MCF 10A (cell line): ENCODE results near the gene ST7. TPM values are rescaled to one million over a fixed set of nuclear protein-coding genes. Genes with fewer than 3 reads are reported as not detected.

ENCODE experiments used
- BruUV-seq: library from RNA; stranded (reverse); fragments of 400-500 nt; replicated peaks from 2 replicates; lab custom pipeline; 2021; lab: Mats Ljungman, UMichigan
- CTCF ChIA-PET: fragments of 300-600 bp; sonication (Branson Sonifier 250); formaldehyde crosslinking; extraction: SDS; loops from one replicate; lab custom pipeline; 2021; ENCODE audit warnings: antibody characterized with exemption, inconsistent platforms; lab: Yijun Ruan, JAX
- POLR2A ChIA-PET: fragments of 300-600, 350-650 bp; sonication (Branson Sonifier 250); formaldehyde crosslinking; extraction: SDS; loops from one replicate; lab custom pipeline; 2020; ENCODE audit warnings: antibody characterized with exemption, inconsistent platforms; lab: Yijun Ruan, JAX
- DNase-seq: peaks from one replicate; pipeline ENCODE4 v3.0.0-alpha.2; 2018; ENCODE audit not compliant: unreplicated experiment
- H3K27ac Mint-ChIP-seq: one replicate; pipeline ENCODE4 v1.8.0; 2022; ENCODE audit warnings: mild to moderate bottlenecking, low read depth, mixed read lengths; ENCODE audit not compliant: unreplicated experiment
- H3K27me3 Mint-ChIP-seq: one replicate; pipeline ENCODE4 v1.8.0; 2022; ENCODE audit warnings: mixed read lengths; ENCODE audit not compliant: insufficient read depth, unreplicated experiment
- H3K36me3 Mint-ChIP-seq: one replicate; pipeline ENCODE4 v1.8.0; 2022; ENCODE audit warnings: mild to moderate bottlenecking, moderate library complexity, mixed read lengths; ENCODE audit not compliant: insufficient read depth, unreplicated experiment
- H3K4me1 Mint-ChIP-seq: one replicate; pipeline ENCODE4 v1.8.0; 2022; ENCODE audit warnings: mixed read lengths; ENCODE audit not compliant: insufficient read depth, unreplicated experiment
- H3K4me3 Mint-ChIP-seq: one replicate; pipeline ENCODE4 v1.8.0; 2022; ENCODE audit warnings: mild to moderate bottlenecking, moderate library complexity, mixed read lengths; ENCODE audit not compliant: unreplicated experiment
- H3K9me3 Mint-ChIP-seq: one replicate; pipeline ENCODE4 v1.8.0; 2022; ENCODE audit warnings: mixed read lengths; ENCODE audit not compliant: unreplicated experiment
- intact Hi-C: fragments of 100-400 bp; cut with micrococcal nuclease; formaldehyde crosslinking; loops from 2 replicates; pipeline ENCODE4 v1.14.1; 2022
- total RNA-seq: library from RNA; stranded (reverse); gene quantifications from 2 replicates; pipeline ENCODE4 v1.2.3, GENCODE V29; 2022
- TF ChIP-seq, protein P1 (sequence below): fragments of 200-600 bp; IDR thresholded peaks from one replicate; pipeline ENCODE4 v1.8.0; 2022; ENCODE audit warnings: antibody characterized with exemption, mild to moderate bottlenecking; ENCODE audit not compliant: unreplicated experiment

The ST7 gene
- total RNA-seq, 1 experiment from 2014 or later: 18.5 TPM

DNA sequence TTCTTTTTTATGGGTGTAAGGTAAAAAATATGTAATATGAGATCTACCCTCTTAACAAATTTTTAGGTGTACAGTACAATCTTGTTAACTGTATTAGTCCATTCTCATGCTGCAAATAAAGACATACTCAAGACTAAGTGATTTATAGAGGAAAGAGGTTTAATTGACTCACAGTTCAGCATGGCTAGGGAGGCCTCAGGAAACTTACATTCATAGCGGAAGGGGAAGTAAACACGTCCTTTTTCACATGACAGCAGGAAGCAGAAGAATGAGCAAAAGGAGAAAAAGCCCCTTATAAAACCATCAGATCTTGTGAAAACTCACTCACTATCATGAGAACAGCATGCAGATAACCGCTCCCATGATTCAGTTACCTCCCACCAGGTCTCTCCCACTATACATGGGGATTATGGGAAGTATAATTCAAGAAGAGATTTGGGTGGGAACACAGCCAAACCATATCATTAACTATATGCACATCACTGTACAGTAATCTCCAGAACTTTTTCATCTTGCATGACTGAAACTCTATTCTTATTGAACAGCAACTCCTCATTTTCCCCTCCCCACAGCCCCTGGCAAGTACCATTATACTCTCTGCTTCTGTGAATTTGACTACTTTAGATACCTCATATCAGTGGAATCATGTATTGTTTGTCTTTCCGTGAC lies 242.2 kb downstream of the ST7 start:
- no peak for DNase-seq
- Mint-ChIP-seq H3K27ac (no peak overlapping the region), H3K4me1 (no peaks in the 10 kb centered on the region), H3K9me3 (no peaks in the 10 kb centered on the region), H3K36me3 (peaks cover 6% of the 10 kb centered on the region), H3K27me3 (no peaks in the 10 kb centered on the region), H3K4me3 (no peak overlapping the region)
- ChIA-PET CTCF (no interaction called here), POLR2A (no interaction called here)
- no TSS peak for BruUV-seq
- TF ChIP-seq, protein P1, sequence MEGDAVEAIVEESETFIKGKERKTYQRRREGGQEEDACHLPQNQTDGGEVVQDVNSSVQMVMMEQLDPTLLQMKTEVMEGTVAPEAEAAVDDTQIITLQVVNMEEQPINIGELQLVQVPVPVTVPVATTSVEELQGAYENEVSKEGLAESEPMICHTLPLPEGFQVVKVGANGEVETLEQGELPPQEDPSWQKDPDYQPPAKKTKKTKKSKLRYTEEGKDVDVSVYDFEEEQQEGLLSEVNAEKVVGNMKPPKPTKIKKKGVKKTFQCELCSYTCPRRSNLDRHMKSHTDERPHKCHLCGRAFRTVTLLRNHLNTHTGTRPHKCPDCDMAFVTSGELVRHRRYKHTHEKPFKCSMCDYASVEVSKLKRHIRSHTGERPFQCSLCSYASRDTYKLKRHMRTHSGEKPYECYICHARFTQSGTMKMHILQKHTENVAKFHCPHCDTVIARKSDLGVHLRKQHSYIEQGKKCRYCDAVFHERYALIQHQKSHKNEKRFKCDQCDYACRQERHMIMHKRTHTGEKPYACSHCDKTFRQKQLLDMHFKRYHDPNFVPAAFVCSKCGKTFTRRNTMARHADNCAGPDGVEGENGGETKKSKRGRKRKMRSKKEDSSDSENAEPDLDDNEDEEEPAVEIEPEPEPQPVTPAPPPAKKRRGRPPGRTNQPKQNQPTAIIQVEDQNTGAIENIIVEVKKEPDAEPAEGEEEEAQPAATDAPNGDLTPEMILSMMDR: no peak
- intact Hi-C loops: no loop called here

DNA sequence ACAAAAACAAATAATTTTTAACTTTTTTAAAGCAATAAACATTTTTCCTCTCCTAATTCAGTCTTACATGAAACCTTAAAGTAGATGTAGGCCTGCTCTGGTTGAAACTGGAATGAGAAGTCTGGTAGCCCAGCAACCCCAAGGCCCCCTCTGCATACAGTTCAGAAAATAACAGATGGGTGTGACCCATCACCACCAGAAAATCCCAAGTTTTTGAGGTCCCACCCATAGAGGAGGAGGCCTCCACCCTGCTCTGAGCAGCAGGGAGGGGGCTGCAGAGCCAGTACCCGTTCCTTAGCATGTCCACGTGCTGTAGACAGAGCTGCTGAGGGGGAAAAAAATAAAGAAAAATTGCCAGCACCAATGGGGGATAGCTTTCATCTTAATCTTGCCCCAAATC lies 246.8 kb downstream of the ST7 start:
- no peak overlapping the region for H3K4me3 Mint-ChIP-seq
- intact Hi-C loops: no loop called here
- DNase-seq: no peak
- no peaks in the 10 kb centered on the region for H3K9me3 Mint-ChIP-seq
- ChIA-PET POLR2A (no interaction called here), CTCF (interaction anchor here (0.6 to 1.4 kb wide), 2 partner anchors 13 to 194 kb away, joined by 3 read pairs; no protein-coding TSS in a partner anchor)
- TF ChIP-seq, protein P1: no peak
- no peaks in the 10 kb centered on the region for H3K36me3 Mint-ChIP-seq
- no TSS peak for BruUV-seq
- peaks cover 7% of the 10 kb centered on the region for H3K4me1 Mint-ChIP-seq
- no peak overlapping the region for H3K27ac Mint-ChIP-seq
- H3K27me3 Mint-ChIP-seq: no peaks in the 10 kb centered on the region

DNA sequence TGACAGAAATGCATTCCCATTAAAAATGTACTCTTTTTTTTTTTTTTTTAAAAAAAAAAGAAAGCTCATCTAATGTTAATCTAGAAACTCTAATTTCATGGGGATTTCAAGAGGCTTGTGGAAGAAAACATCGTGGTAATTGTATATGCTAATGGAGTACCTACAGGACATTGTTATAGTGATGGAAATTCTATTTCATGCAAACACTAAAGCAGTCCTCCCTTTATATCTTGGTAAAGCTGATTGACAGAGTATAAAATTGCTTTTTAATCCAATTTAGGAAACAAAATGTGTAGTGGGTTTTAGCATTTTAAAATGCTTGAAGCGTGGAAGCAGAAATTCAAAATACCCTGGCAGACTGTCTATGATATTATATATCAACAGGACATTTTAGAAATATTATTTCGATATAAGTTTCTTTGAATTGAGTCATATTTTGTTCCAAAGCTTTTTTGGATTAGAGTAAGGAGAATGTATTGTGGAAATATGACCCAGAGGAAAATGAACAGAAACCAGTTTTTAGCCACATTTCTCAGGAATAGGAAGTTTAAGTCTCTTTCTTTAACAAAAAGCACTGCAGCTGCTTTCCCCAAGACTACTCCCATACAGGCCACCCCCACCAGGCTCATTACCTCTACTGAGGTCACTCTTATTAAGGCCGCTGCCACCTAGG lies 247.6 kb downstream of the ST7 start:
- no peak for DNase-seq
- no peak overlapping the region for H3K4me3 Mint-ChIP-seq
- H3K27me3 Mint-ChIP-seq: no peaks in the 10 kb centered on the region
- ChIA-PET POLR2A (no interaction called here), CTCF (interaction anchor here (1.4 to 4.1 kb wide), 2 partner anchors 12 to 13 kb away, joined by 3 to 42 read pairs; no protein-coding TSS in a partner anchor)
- intact Hi-C loops: no loop called here
- H3K27ac Mint-ChIP-seq: no peak overlapping the region
- no peaks in the 10 kb centered on the region for H3K36me3 Mint-ChIP-seq
- TF ChIP-seq, protein P1: no peak
- no TSS peak for BruUV-seq
- peaks cover 7% of the 10 kb centered on the region for H3K4me1 Mint-ChIP-seq
- H3K9me3 Mint-ChIP-seq: no peaks in the 10 kb centered on the region

DNA sequence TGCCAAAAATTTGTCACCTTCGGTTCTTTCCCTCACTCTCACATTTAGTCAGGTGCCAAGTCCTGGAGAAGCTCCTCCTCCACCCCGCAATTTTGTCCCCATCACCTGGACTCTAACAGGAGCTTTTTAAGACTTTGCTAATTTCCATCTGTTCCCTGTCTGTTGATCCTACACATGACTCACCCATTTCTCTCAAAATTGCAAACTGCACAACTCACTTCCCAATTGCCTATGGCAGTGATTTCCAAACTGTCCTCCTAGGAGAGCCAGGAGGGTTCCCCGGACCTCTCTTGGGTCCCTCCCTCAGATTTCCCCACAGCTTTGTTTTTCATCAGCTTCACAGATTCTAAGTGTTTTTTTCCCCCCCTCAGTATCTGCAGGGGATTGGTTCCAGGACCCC lies 249.2 kb downstream of the ST7 start:
- ChIA-PET CTCF (interaction anchor here (0.7 to 4.1 kb wide), 4 partner anchors 11 to 272 kb away, joined by 3 to 42 read pairs (median 4); no protein-coding TSS in a partner anchor), POLR2A (interaction anchor here (0.5 to 0.7 kb wide), 2 partner anchors 217 to 563 kb away, joined by 3 to 4 read pairs; no protein-coding TSS in a partner anchor)
- no peak overlapping the region for H3K27ac Mint-ChIP-seq
- H3K9me3 Mint-ChIP-seq: no peaks in the 10 kb centered on the region
- intact Hi-C loops: no loop called here
- DNase-seq: peak; percentile 59
- peaks cover 7% of the 10 kb centered on the region for H3K4me1 Mint-ChIP-seq
- H3K36me3 Mint-ChIP-seq: no peaks in the 10 kb centered on the region
- no peaks in the 10 kb centered on the region for H3K27me3 Mint-ChIP-seq
- no TSS peak for BruUV-seq
- no peak overlapping the region for H3K4me3 Mint-ChIP-seq
- TF ChIP-seq, protein P1: no peak
